SK-N-DZ (cell line): Measurements from ENCODE around the gene PDX1.

Experiments used
- DNase-seq: peaks from one replicate; pipeline ENCODE4 v3.0.0-alpha.2; 2015; ENCODE audit warnings: low spot score
- small RNA-seq, 2 experiments: library from RNA; depleted of rRNA; stranded (forward); fragments of <200 nt; gene quantifications; one replicate each; pipeline ENCODE3, GENCODE V24; 2014

PDX1 gene

DNA sequence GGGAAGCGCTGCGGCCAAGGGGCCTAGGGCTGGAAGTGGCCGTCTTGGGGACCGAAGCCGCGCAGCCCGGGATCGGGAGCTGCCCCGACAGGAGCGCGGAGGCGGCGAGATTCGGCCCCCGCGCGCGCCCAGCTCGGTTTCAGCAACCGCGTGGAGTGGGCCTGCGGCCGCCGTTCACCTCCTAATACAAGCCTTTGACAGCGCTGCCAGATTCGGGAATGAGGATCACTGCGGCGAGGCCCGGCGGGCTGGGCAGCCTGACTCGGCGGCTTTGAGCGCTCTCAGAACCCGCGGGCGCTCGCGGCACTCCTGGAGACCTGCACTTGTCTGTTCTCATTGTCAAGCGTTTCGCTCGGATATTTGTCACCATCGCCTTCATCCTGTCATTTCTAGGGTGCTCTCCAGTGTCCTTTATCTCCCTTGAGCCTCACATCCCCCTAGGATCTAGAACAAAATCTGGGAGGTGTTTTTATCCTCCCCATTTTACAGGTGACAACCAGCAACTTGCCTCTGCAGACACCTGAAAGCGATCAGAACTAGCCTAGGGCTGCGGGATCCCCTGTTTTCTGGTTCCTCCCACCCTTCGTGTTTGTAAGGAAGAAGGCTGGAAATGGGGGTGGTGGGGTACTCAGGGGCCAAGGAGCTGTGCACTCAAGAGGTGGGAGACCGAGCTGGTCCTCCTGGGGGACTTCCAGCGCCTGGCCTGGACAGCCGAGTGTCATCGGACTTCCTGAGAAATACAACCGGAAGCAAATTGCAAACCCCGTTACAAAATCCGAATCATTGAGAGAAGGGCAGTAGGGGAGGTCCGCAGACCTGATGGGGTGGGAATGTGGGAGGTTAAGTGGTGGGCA, 50.8 kb downstream of the PDX1 start:
- no peak for DNase-seq

DNA sequence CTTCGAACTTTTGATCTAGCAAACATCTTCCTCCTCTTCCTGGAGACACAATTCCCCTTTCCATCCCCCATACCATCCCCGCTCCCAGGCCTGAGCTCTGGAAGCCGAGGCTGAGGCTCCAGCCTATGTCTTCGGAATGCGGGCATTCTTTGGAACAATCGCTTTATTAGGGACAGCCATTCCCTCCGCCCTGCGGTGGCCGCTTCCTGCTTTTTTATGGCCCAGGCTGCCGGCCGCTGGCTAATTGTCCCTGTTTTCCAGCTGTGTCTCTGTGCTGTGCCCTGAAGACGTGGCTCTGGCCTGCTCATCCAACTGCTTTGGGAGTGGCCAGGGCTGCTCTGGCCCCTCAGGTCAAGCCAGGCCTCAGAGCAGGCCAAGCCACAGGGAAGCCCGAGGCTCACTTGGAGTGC, 51.4 kb downstream of the PDX1 start:
- DNase-seq, result no peak

DNA sequence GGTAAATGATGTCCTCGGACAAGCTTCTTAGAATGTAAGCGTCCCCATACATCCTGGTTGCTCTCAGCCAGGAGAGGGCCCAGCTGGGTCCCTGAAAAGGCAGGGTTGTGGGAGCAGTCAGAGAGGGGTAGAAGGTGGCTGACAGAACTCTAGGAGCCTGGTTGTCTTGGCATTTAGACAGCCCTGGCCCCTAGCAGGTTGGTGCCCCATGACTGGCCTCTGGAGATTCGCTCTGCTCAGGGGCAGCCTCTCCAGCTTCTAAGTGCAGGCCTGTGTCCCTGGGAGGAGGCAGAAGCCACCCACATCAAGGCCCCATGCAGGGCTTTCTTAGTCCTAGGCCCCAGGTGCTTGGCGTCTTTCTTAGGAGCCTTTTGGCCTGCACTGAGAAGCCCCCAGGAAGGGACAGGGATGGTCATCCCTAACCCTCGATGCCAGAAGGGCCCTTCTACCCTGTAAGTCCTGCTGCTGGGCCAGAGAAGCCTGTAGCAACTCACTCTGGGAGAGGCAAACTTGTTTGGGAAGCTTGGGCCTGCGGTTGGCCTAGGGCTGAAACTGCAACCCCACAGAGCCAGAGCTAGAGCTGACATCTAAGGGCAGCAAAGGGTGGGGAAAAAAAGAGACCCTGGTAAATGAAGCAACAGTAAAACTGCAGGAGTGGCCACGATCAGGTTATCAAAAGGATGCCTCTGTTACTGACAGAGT, 52.1 kb downstream of the PDX1 start:
- no peak for DNase-seq

DNA sequence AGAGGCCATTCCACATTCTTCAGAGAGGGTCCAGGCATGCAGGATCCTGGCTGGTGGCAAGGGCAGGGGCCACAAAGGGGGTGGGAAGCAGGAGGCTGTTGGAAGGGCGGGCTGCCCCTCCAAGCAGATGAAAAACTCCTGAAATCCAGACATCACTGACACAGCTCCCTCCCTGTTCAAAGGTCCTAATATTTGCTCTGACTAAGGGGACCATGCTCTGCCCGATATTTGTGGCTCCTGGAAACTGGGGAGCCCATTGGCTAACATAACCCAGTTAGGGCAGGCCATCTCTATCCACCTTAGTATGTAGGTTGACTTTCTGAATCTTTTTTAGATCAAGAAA, 52.6 kb downstream of the PDX1 start:
- no peak for DNase-seq

DNA sequence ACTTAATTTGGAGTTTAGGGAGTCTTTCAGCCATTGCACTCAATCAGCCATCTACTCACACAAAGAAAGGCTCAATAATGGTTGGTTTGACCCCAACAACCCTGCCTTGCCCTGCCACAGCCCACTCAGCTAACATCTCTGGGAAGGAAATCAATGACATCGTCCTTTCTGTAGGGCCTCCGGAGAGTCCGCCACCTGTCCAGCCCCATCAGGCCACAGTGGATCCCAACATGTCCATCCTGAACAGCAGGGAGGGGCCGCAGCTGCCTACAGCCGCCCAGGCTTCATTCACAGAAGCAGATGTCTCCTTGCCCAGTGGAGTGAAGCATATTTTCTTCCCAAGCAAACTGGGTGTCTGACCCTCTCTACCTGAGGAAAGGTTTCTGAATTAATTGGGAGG, 53.5 kb downstream of the PDX1 start:
- no peak for DNase-seq

DNA sequence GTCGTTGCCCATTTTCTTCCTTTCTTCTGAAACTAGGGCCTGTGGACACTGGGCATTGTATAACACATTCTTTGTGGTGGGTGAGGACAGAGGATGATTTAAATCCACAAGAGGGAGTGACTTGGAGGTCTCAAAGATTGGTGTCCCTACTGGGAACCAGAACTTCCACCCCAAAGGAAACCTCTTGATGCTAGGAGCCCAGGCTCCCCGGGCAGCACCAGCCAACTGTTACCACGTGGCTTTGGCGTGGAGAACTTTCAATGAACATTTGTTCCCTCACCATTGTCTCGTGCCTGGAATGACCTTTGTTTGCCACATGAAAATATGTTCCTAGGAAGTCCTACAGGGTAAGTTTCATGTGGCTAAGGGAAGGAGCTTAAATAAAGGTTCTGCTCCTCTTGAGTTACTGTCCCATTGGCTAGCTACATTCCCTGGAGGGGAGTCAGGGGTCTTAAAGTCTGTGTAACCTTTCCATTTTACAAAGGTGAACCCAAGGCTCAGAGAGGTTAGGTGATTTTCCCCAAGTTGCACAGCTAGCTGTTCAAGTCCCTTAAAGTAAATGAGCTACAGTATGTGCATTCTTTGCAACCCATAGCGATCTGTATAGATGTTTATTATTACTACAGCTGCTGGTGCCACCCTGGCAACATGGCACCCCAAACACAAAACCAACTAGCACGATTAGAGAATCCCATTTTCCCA, 54.3 kb downstream of the PDX1 start:
- DNase-seq, result no peak

Small RNAs within 50 kb of the gene (small RNA-seq; reads per million reads assigned to genes)
- gene ATP5F1EP2, result 0.03 to 0.13 reads per million in 2 experiments
